OCI-LY3 (cell line): Measurements from ENCODE around the gene DYDC2.

Source experiments
- H2AFZ ChIP-seq: fragments of 200-600, 300-600 bp; shearing (Covaris generic); 2 replicates; pipeline ENCODE4 v1.6.0; 2014; ENCODE audit warnings: antibody characterized with exemption, low read depth, low read length
- H3K27ac ChIP-seq: fragments of 200-600, 300-600 bp; sonication (generic); 2 replicates; pipeline ENCODE4 v1.5.1; 2014; ENCODE audit warnings: mild to moderate bottlenecking, low read length, moderate library complexity, mixed read lengths
- H3K27me3 ChIP-seq: fragments of 200-600, 300-600 bp; sonication (generic); 2 replicates; pipeline ENCODE4 v1.6.1; 2014; ENCODE audit warnings: low read depth, low read length, mixed read lengths
- H3K36me3 ChIP-seq: fragments of 200-600, 300-600 bp; sonication (generic); replicated peaks from 2 replicates; pipeline ENCODE3; 2014; ENCODE audit warnings: low read depth, low read length, mixed read lengths
- H3K4me1 ChIP-seq: fragments of 300-600, 200-600 bp; sonication (generic); 2 replicates; pipeline ENCODE4 v1.6.1; 2014; ENCODE audit warnings: low read length, mixed read lengths
- H3K4me2 ChIP-seq: fragments of 200-600, 300-600 bp; sonication (generic); 2 replicates; pipeline ENCODE4 v1.6.1; 2014; ENCODE audit warnings: low read length, mixed read lengths
- H3K4me3 ChIP-seq: fragments of 300-600, 200-600 bp; sonication (generic); 2 replicates; pipeline ENCODE4 v1.5.1; 2014; ENCODE audit warnings: antibody characterized with exemption, mild to moderate bottlenecking, low read length, moderate library complexity
- H3K79me2 ChIP-seq: fragments of 300-600, 200-600 bp; shearing (Covaris generic); 2 replicates; pipeline ENCODE4 v1.6.1; 2014; ENCODE audit warnings: mild to moderate bottlenecking, low read length, mixed read lengths
- H3K9ac ChIP-seq: fragments of 300-600, 200-600 bp; shearing (Covaris generic); 2 replicates; pipeline ENCODE4 v1.6.0; 2014; ENCODE audit warnings: mild to moderate bottlenecking, low read length, moderate library complexity
- H3K9me3 ChIP-seq: fragments of 200-600, 300-600 bp; shearing (Covaris generic); 2 replicates; pipeline ENCODE4 v1.6.1; 2014; ENCODE audit warnings: low read length, mixed read lengths; ENCODE audit not compliant: insufficient read depth
- H4K20me1 ChIP-seq: fragments of 200-600, 300-600 bp; sonication (generic); 2 replicates; pipeline ENCODE4 v1.6.1; 2016; ENCODE audit warnings: low read length, mixed read lengths; ENCODE audit not compliant: insufficient read depth
- EZH2phosphoT487 ChIP-seq: fragments of 200-600 bp; shearing (Covaris generic); IDR thresholded peaks from 2 replicates; pipeline ENCODE4 v1.6.1; 2018; ENCODE audit warnings: antibody characterized with exemption, mixed run types, low read depth
- TF ChIP-seq, protein P1 (sequence below): fragments of 200-600, 300-600 bp; sonication (generic); IDR thresholded peaks from 2 replicates; pipeline ENCODE4 v1.5.1; 2014; ENCODE audit warnings: antibody characterized with exemption, low read length, low read depth

Gene DYDC2

DNA sequence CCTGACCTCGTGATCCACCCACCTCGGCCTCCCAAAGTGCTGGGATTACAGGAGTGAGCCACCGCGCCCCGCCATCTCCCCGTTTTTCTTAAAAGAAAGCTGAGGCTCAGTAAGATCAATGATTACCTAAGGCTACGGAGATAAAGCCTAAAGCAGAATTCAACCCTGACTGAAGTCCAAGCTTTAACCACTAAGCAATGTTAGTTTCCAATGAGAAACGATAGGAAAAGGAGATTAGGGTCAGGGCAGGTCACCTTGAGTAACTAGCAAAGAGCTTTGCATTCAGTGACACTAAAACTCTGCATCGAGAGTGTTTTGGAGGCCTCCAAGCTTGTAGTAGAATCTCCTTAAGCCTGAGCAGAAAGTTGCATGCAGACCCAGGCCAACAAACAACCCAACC, 34.2 kb downstream of the DYDC2 start:
- TF ChIP-seq EZH2phosphoT487 = no peak
- TF ChIP-seq, protein P1, sequence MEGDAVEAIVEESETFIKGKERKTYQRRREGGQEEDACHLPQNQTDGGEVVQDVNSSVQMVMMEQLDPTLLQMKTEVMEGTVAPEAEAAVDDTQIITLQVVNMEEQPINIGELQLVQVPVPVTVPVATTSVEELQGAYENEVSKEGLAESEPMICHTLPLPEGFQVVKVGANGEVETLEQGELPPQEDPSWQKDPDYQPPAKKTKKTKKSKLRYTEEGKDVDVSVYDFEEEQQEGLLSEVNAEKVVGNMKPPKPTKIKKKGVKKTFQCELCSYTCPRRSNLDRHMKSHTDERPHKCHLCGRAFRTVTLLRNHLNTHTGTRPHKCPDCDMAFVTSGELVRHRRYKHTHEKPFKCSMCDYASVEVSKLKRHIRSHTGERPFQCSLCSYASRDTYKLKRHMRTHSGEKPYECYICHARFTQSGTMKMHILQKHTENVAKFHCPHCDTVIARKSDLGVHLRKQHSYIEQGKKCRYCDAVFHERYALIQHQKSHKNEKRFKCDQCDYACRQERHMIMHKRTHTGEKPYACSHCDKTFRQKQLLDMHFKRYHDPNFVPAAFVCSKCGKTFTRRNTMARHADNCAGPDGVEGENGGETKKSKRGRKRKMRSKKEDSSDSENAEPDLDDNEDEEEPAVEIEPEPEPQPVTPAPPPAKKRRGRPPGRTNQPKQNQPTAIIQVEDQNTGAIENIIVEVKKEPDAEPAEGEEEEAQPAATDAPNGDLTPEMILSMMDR = no peak
- no peaks in the 10 kb centered on the region for H4K20me1 ChIP-seq
- H3K4me2 ChIP-seq = no peak overlapping the region
- H3K27ac ChIP-seq = no peak overlapping the region
- 0 out of 2 replicates have a peak, but pooled peaks cover 8% of the 10 kb centered on the region for H3K27me3 ChIP-seq
- H3K4me1 ChIP-seq = no peaks in the 10 kb centered on the region
- H3K36me3 ChIP-seq = no peaks in the 10 kb centered on the region
- H3K9me3 ChIP-seq = no peaks in the 10 kb centered on the region
- no peak overlapping the region for H2AFZ ChIP-seq
- H3K4me3 ChIP-seq = no peak overlapping the region
- H3K9ac ChIP-seq = no peak overlapping the region
- H3K79me2 ChIP-seq = no peaks in the 10 kb centered on the region

DNA sequence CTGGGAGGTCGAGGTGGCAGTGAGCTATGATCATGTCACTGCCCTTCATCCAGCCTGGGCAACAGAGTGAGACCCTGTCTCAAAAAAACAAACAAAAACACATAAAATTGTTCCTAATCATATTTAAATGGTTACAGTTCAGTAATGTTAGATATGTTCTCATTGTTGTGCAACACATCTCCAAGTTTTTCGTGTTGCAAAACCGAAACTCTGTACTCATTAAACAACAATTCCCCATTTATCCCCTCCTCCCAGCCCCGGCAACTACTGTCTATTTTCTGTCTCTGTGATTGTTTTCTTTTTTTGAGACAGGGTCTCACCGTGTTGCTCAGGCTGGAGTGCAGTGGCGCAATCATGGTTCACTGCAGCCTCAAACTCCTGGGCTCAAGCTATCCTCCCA, 35.7 kb downstream of the DYDC2 start:
- Histone ChIP-seq H3K4me1 (no peaks in the 10 kb centered on the region), H3K9ac (no peak overlapping the region), H4K20me1 (no peaks in the 10 kb centered on the region), H3K4me2 (no peak overlapping the region), H3K27me3 (0 out of 2 replicates have a peak, but pooled peaks cover 8% of the 10 kb centered on the region), H2AFZ (no peak overlapping the region), H3K36me3 (no peaks in the 10 kb centered on the region), H3K27ac (no peak overlapping the region), H3K4me3 (no peak overlapping the region), H3K79me2 (no peaks in the 10 kb centered on the region), H3K9me3 (no peaks in the 10 kb centered on the region)
- TF ChIP-seq, protein P1 = no peak

DNA sequence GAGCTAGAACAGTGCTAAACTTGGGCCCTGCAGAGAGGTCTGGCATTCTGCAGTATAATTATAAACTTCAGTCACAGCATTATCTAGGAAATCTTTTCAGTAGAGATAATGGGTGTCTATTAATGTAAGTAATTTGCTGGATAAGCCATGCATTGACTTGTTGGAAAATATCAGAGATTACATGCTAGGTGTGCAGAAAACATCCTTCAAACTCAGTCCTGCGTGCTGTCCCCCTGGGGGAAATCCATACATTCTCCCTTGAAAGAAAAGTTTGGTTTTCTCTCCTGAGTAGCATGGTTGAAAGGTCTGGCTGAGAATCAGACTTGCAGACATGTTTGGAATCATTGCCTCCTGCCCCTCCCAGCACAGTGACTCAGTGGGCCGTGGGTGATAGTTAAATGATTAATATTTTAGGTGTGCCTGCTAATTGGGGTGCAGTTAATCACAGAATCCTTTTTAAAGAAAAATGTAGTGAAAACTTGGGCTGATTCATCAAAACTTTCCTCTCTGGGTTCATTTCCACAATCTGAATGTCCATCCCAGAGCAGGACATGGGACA, 37.9 kb downstream of the DYDC2 start:
- no peaks in the 10 kb centered on the region for H4K20me1 ChIP-seq
- H3K36me3 ChIP-seq = no peaks in the 10 kb centered on the region
- H3K9me3 ChIP-seq = no peaks in the 10 kb centered on the region
- no peak for TF ChIP-seq EZH2phosphoT487
- TF ChIP-seq, protein P1 = no peak
- no peaks in the 10 kb centered on the region for H3K79me2 ChIP-seq
- no peak overlapping the region for H2AFZ ChIP-seq
- H3K4me3 ChIP-seq = no peak overlapping the region
- H3K4me2 ChIP-seq = no peak overlapping the region
- H3K27me3 ChIP-seq = 0 out of 2 replicates have a peak, but pooled peaks cover 2% of the 10 kb centered on the region
- H3K27ac ChIP-seq = no peak overlapping the region
- no peaks in the 10 kb centered on the region for H3K4me1 ChIP-seq
- no peak overlapping the region for H3K9ac ChIP-seq

DNA sequence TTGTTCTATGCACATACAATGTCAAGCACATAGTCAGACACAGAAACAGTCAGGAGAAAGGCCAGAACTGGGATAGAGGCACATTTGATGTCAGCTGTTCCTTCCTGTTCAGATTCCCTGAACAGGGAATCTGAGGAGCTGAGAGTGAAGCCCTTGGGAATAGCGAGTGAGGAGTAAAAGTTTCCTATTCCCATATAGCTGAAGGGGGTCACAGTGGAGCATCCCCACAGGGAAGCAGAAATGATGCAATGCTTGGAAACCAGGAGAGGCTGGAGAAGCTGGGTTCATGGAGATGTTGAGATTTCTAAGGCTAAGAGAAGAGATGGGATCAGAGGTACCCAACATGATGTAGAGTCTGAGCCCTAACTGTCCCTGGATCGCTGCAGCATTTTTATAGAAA, 40.4 kb downstream of the DYDC2 start:
- H3K4me1 ChIP-seq = no peaks in the 10 kb centered on the region
- H3K4me2 ChIP-seq = no peak overlapping the region
- no peak overlapping the region for H2AFZ ChIP-seq
- H3K27me3 ChIP-seq = no peaks in the 10 kb centered on the region
- H3K4me3 ChIP-seq = no peak overlapping the region
- no peaks in the 10 kb centered on the region for H3K36me3 ChIP-seq
- no peak overlapping the region for H3K9ac ChIP-seq
- H3K9me3 ChIP-seq = no peaks in the 10 kb centered on the region
- TF ChIP-seq, protein P1 = no peak
- TF ChIP-seq EZH2phosphoT487 = no peak
- H3K27ac ChIP-seq = no peak overlapping the region
- no peaks in the 10 kb centered on the region for H3K79me2 ChIP-seq
- H4K20me1 ChIP-seq = no peaks in the 10 kb centered on the region
